GM13977 (cell line): ENCODE results near the gene RYK.
"Not testable (repeated sequence)": the region's sequence is repeated elsewhere in the genome, so short reads cannot be mapped to it uniquely, and the experiment has no call there.

Experiments
- DNase-seq: peaks from one replicate; pipeline ENCODE4 v3.0.0; 2012; ENCODE audit warnings: low spot score
- CTCF ChIP-seq: IDR thresholded peaks from 2 replicates; pipeline ENCODE4 v1.5.1; 2012; ENCODE audit warnings: mild to moderate bottlenecking, control low read depth; ENCODE audit not compliant: insufficient read depth; ENCODE audit errors: extremely low read depth, missing control alignments
- in situ Hi-C: fragments of 300-500 bp; cut with MboI; formaldehyde crosslinking; loops from one replicate; pipeline ENCODE4 v1.12.0; 2022; ENCODE audit warnings: low sequenced_read_pairs, low pct_unique_long_range_greater_than_20kb, mixed read lengths, inconsistent platforms; ENCODE audit not compliant: unreplicated experiment

RYK gene

GRCh38 chr3:134212967-134213665 is 37.5 kb downstream of the RYK start:
- TF ChIP-seq CTCF = peak; percentile 94
- DNase-seq = peak; percentile 60
- in situ Hi-C loops = loop anchor here (10.0 kb wide), 2 partner anchors 92 to 262 kb away; no protein-coding TSS in a partner anchor

GRCh38 chr3:134211797-134212196 is 38.9 kb downstream of the RYK start:
- peak; percentile 36 for DNase-seq
- TF ChIP-seq CTCF = peak; percentile 65
- in situ Hi-C loops = loop anchor here (10.0 kb wide), 2 partner anchors 93 to 263 kb away; no protein-coding TSS in a partner anchor

- in situ Hi-C loops = no loop called here
- TF ChIP-seq CTCF = no peak
- DNase-seq = no peak
Measured at GRCh38 chr3:134205451-134205850, 45.2 kb downstream of the RYK start.

- in situ Hi-C loops = no loop called here
- TF ChIP-seq CTCF = no peak
- no peak for DNase-seq
Measured at GRCh38 chr3:134201201-134202130, 49.2 kb downstream of the RYK start.

GRCh38 chr3:134199880-134200279 is 50.8 kb downstream of the RYK start:
- DNase-seq, in situ Hi-C loops: not testable (repeated sequence)

GRCh38 chr3:134199240-134199639 is 51.4 kb downstream of the RYK start:
- DNase-seq = no peak
- in situ Hi-C loops = no loop called here
- TF ChIP-seq CTCF = no peak

GRCh38 chr3:134198414-134198813 is 52.2 kb downstream of the RYK start:
- in situ Hi-C loops = no loop called here

More at GRCh38 chr3:134198414-134198813, 52.2 kb downstream of the RYK start:
- DNase-seq = no peak
- TF ChIP-seq CTCF = no peak
